LNCAP (cell line): ENCODE measurements around the gene SLC10A4.

Source experiments
- CTCF ChIP-seq: fragments of 450-650 bp; IDR thresholded peaks from 2 replicates; pipeline ENCODE4 v1.5.1; 2017; ENCODE audit warnings: mild to moderate bottlenecking

Gene SLC10A4

GRCh38 chr4:48475770-48476169 is 7.4 kb upstream of the SLC10A4 start:
- no peak for TF ChIP-seq CTCF

- TF ChIP-seq CTCF: no peak
These were observed 4.9 kb upstream of the SLC10A4 start for GRCh38 chr4:48478273-48478672.

DNA sequence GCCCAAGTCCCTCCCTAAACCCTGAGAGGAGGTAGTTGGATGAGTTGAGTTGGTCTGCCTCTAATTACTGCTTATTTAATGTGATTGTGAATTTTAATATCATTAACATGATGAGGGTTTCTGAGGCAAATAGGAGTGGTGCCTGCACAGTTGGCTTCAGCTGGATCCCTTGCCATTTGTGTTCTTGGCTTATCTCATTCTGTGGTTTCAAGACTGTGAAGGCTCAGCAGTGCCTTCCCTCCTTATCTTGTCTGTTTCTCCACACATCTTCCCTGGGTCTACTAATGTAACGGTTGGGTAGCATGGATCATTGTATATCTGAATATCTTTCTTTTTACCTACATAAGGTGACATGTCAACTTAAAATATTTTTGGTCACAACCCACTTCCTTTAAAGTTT is 1.6 kb upstream of the SLC10A4 start:
- TF ChIP-seq CTCF: no peak

DNA sequence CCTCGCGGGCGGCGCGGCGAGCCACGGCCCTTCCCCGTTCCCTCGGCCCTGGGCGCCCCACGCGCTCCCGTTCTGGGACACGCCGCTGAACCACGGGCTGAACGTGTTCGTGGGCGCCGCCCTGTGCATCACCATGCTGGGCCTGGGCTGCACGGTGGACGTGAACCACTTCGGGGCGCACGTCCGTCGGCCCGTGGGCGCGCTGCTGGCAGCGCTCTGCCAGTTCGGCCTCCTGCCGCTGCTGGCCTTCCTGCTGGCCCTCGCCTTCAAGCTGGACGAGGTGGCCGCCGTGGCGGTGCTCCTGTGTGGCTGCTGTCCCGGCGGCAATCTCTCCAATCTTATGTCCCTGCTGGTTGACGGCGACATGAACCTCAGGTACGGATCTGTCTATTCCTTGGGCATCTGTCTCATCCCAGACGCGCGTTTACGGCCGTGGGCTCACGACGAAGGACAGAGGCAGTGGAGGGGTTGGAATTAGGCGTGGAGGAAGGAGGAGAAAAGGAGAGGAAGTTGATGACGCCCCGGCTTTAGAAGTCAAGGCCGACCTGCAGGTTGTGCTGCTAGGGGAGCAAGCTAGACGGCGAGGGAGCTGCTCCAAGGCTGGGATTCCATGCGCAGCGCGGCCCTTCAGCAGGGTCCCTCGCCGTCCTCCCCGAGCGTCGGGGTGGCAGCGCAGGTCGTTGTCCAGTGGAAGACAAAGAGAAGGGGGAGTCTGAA is 792 bp downstream of the SLC10A4 start:
- no peak for TF ChIP-seq CTCF

DNA sequence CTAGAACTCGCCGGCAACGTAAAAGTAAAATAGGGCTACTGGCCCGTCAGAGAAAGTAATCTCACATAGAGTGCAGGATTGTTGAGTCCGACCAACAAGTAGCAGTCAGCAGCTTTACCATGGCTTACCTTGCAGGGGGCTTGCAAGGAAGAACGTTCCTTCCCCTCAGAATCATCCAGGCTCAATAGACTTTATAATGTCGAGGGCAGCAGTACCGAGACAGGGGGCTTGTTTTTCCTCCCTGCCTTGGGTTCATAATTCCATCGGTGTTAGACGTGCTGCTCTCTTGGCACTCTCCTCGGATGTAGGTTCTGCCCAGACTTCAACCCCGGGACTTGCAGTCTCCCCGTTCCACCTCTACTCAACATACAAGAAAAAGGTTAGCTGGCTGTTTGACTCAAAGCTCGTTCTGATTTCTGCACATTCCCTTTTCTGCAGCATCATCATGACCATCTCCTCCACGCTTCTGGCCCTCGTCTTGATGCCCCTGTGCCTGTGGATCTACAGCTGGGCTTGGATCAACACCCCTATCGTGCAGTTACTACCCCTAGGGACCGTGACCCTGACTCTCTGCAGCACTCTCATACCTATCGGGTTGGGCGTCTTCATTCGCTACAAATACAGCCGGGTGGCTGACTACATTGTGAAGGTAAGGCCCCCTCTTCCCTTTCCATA is 1.5 kb downstream of the SLC10A4 start:
- no peak for TF ChIP-seq CTCF

- no peak for TF ChIP-seq CTCF
These were observed 6.5 kb downstream of the SLC10A4 start for GRCh38 chr4:48489683-48490011.

GRCh38 chr4:48490012-48490679 is 7.0 kb downstream of the SLC10A4 start, which contains the start of gene ZAR1:
ZAR1 (plus strand) TSS chr4:48490252; CDS start chr4:48490292, 40 bp downstream.
- TF ChIP-seq CTCF: no peak
